Activated CD8-positive, alpha-beta memory T cell treated with anti-CD3 and anti-CD28 coated beads, Interleukin-2, amount 50 U/mL, for 24 hours (primary cell): ENCODE measurements around the gene CYP4A11.
"Not testable (repeated sequence)": the region's sequence is repeated elsewhere in the genome, so short reads cannot be mapped to it uniquely, and the experiment has no call there.

Experiments used
- DNase-seq: peaks from one replicate; pipeline ENCODE4 v3.0.0-alpha.2; 2020; ENCODE audit errors: extremely low read depth

Gene CYP4A11, protein sequence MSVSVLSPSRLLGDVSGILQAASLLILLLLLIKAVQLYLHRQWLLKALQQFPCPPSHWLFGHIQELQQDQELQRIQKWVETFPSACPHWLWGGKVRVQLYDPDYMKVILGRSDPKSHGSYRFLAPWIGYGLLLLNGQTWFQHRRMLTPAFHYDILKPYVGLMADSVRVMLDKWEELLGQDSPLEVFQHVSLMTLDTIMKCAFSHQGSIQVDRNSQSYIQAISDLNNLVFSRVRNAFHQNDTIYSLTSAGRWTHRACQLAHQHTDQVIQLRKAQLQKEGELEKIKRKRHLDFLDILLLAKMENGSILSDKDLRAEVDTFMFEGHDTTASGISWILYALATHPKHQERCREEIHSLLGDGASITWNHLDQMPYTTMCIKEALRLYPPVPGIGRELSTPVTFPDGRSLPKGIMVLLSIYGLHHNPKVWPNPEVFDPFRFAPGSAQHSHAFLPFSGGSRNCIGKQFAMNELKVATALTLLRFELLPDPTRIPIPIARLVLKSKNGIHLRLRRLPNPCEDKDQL

GRCh38 chr1:46941135-46941694, at the start of gene CYP4A11:
Gene CYP4A11 (minus strand): TSS chr1:46941476. CDS start chr1:46941433, 43 bp downstream.
- DNase-seq = no peak

GRCh38 chr1:46990541-46990940, 49.3 kb upstream of the CYP4A11 start:
- DNase-seq = not testable (repeated sequence)

- no peak for DNase-seq
These were observed 42.7 kb upstream of the CYP4A11 start for GRCh38 chr1:46983830-46984586.

- no peak for DNase-seq
These were observed 42.0 kb upstream of the CYP4A11 start for GRCh38 chr1:46983166-46983829.

- no peak for DNase-seq
These were observed 27.8 kb upstream of the CYP4A11 start for GRCh38 chr1:46969014-46969619.

DNA sequence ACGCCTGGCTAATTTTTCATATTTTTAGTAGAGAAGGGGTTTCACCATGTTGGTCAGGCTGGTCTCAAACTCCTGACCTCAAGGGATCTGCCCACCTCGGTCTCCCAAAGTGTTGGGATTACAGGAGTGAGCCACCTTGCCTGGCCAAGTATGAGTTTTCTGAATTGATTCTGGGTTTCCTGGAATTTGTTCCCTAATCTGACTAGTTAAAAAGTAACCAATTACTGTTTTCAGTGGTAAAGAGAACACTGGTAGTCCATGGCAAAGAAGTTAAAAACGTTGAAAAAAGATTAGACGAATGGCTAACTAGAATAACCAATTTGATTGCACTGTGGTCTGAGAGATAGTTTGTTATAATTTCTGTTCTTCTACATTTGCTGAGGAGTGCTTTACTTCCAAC, 21.0 kb upstream of the CYP4A11 start:
- not testable (repeated sequence) for DNase-seq

DNA sequence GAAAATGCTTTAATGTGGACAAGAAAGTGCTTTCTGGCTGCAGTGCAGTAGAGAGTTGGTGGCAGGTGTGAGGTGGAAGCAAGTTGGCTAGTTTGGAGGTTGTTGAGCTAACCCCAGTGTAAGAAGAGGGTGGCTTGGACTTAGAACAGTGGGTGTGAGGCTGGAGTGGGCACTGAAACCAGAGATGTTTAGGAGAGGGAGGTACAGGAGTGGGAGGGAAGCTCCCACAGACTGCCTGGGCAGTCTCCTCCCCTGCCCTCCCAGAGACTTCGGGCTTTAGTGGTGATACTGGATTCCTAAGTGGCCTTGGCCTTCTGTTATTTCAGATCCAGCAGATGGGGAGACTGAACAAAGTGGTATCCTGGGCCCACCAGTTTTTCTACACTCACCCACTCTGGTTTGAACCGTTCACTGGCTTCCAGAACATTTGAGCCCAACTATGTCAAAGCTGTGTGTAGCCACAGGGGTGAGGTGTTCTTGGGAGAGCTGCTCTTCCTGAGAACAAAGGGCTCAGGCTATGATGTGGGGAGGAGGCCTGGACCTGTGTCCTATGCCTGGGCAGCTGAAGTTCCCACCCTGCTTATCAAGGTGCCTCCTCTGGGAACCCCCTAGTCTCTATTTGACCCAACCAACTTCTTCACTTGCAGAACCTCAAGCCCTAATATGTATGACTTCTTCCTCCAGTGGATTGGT, 19.9 kb upstream of the CYP4A11 start:
- DNase-seq = no peak

DNA sequence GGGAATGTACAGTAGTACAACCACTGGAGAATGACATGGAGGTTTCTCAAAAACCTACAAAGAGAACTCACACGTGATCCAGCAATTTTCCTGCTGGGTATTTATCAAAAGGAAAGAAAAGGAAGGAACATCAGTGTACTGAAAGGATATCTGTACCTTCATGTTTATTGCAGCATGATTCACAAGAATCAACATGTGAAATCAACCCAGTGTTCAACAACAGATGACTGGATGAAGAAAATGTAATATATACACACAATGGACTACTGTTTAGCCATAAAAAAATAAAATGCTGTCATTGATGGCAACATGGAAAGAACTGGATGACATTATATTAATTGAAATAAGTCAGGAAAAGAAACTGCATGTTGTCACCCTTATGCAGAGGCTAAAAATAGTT, 19.0 kb upstream of the CYP4A11 start:
- DNase-seq = no peak

- not testable (repeated sequence) for DNase-seq
These were observed 13.8 kb upstream of the CYP4A11 start for GRCh38 chr1:46955116-46955515.

DNA sequence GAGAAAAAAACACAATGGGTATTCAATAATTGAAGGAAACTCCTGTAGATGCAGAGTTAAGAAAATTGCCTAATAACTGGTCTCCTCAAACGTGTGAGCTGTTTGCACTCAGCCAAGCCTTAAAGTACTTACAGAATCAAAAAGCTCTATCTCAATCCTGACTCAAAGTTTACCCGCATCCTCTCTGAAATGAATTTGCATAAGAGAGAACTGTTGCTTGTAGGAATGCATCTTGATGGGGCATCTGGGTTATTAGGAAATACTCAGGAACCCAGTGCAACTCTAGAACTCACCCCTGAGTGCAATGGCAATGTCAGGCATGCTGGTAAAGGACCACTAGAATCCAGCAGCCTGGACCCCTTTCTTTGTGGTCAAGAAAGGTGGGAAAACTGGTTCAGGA, 12.6 kb upstream of the CYP4A11 start:
- not testable (repeated sequence) for DNase-seq

DNA sequence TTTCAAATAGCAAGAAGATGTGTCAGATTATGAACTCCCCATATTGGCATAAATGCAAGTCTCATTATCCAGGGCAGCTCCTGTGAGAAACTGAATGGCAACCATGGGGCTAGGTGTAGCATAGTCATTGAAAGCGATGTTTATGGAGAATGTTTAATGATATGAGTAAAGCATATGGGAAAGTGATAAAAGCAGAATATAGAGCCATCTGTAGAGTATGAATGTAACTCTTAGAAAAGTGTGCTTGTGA, 8.1 kb upstream of the CYP4A11 start:
- not testable (repeated sequence) for DNase-seq

DNA sequence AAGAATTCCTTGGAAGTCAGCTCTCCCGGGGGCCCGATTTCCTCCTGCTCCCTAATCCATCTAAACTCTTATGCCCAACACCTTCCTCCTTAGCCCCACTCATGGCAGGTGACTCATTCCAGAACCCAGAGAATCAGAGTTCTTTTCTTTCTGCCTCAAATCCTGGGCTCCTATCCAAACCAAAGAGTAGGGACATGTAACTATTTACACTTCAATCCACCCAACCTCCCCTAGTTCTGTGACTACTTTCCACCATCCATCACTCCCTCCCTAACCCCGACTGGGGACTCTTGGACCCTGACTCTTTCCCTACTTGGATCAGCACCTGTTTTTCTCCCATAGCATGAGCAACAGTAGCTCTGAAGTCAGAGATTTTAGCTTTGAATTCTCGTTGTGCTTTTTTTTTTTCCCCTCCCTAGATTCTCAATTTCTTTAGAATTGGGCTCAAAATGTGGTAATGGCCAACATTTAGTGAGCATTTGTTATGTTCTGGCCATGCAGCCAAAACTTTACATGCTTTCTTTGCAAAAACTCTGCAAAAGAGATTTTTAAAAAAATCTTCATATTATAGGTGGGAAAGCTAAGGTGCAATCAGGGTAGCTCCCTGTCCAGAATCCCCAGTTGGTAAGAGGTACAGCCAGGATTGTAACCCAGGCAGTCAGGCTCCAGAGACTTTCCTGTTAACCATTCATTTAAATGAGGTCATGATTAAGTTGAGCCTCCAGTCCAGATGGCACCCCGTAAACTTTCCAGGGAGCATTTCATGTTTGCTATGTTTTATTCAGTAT, 7.5 kb upstream of the CYP4A11 start:
- no peak for DNase-seq

DNA sequence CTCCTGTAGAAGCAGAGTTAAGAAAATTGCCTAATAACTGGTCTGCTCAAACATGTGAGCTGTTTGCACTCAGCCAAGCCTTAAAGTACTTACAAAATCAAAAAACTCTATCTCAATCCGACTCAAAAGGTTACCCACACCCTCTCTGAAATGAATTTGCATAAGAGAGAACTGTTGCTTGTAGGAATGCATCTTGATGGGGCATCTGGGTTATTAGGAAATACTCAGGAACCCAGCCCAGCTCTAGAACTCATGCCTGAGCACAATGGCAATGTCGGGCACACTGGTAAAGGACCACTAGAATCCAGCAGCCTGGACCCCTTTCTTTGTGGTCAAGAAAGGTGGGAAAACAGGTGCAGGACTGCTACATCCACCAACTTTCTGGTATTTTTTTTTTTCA, 6.4 kb upstream of the CYP4A11 start:
- DNase-seq = not testable (repeated sequence)

DNA sequence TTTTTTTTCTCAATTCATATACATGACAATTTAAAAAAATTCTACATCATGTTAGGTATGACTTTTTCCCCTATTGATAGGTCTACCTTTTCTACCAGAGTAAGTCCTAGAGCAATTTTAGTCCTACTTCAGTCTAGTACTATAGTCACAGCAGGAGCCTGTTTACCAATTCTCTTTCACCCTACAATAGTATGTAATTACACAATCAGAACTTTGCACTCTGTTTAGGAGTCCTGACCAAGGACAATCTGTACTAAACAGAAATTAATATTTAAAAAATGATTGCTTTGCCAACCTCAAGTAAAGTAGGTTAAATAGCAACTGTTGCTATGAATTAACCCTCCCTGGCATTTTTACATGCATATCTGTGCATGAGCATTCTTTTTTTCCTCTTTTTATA, 810 bp upstream of the CYP4A11 start:
- DNase-seq = no peak

DNA sequence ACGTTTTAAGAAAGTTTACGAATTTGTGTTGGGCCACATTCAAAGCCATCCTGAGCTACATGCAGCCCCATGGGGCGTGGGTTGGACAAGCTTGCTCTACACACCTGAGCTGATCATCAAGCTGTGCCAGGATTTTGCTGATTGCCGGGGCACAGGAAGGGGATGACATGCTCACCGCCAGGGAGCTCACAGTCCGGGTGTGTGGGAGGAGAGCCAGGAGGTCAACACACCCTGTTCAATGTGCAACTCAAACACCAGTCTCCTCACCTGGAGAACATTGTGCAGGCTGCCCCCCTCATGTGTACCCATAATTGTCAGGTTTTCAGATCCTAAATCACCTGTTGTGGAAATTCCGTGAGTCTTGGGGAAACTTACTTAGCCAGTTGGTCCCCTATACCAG, 969 bp downstream of the CYP4A11 start:
- DNase-seq = no peak

DNA sequence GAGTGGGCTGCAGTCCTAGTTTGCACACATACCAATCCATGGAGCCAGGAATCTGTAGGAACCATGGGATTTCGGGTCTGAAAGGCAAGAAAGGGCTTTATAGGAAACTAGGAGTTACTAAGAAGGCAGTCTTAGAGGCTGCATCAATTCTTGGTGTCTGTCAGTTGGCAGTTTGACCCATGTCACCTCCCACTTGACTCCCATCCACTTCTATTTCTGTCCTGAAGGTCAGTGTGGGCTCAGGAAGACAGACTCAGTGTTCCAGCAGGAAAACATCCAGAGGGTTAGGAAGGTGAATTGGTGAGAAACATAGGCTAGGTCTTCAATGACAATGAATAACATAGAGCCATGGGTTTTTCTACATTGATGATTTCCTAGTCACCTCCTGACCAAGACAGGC, 4.0 kb downstream of the CYP4A11 start:
- DNase-seq = no peak

DNA sequence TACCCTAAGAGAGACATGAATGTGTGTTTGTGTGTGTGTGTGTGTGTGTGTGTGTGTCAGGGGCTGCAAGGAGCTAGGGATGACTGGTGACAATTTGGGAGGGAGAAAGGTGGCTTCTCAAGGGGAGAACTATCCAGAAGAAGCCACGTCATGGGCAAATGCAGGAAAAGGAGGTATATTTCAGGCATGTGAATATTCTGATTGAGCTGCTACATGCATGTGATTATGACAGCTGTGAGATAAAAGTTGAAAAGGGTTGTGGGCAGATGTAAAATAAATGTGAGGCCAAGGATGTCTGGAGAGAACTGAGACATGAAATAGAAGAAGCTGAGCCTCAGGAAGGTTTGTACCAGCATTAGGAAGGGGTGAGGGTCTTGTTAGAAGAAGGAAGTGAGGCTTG, 4.5 kb downstream of the CYP4A11 start:
- no peak for DNase-seq

DNA sequence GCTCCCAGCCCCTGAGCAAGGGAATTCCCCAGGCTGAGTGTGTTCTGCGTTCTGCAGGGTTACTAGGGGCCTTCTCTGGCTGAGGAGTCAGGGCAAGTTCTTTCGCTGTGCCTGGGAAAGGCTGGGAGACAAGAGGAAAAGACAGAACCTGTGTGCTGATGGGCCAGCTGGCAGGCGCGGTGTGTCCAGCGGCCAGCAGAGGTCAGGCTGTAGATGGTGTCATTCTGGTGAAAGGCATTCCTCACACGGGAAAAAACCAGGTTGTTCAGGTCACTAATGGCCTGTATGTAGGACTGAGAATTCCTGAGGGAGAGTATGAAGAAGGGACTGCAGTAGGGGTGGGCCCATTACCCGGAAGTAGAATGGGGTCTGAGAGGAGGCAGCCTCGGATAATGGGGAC, 6.4 kb downstream of the CYP4A11 start:
- DNase-seq = not testable (repeated sequence)

DNA sequence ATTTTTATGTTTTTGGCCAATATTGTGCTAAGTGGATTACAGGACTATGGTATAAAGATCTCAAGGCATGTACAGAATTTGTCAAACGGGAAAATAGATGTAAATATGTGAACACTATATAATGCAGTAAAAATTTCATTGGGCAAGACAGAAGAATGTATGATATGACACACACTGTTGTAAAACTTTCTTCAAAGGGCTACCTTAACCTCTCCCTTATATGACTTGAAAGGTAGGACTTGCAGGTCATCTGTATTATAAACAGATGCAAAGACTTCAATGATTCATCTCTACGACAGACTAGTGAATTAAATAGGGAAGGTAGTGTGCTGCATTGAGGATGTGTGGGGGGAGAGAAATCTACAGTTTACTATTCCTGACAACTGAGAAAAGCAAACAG, 9.3 kb downstream of the CYP4A11 start:
- not testable (repeated sequence) for DNase-seq

DNA sequence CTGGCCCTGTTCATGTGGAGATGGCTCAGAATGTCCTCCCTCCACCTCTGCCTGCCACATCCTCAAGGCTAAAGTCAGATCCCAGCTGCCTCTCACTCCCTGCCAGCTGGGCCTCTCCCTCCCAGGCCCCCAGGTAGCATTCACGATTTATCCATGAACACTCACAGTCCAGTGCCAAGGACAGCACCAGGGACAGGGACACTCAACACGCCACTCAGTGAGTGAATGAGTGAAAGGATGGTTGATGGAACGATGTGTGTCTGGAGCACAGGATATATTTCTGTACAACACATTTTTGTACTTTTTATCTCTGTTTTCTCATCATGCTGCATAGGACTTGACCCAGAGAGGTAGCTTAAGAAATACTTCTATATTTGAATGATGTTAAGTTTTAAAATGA, 10.1 kb downstream of the CYP4A11 start:
- DNase-seq = no peak
